Measurements from ENCODE around the gene PLCE1. TPM values are rescaled to one million over a fixed set of nuclear protein-coding genes. Genes with fewer than 3 reads are reported as not detected.

Gene PLCE1
- total RNA-seq, 1 donor from 2014 or later = 3.6 TPM

- DNase-seq = no peak
Observed at GRCh38 chr10:94025806-94026205, 32.1 kb downstream of the PLCE1 start.

- no peak for DNase-seq
Observed at GRCh38 chr10:94027197-94027596, 33.5 kb downstream of the PLCE1 start.

GRCh38 chr10:94029955-94030354, 36.2 kb downstream of the PLCE1 start:
- no peak for DNase-seq

GRCh38 chr10:94035982-94036765, 42.4 kb downstream of the PLCE1 start:
- no peak for DNase-seq

- no peak for DNase-seq
Observed at GRCh38 chr10:94036766-94037033, 43.0 kb downstream of the PLCE1 start.

GRCh38 chr10:94037286-94037685, 43.6 kb downstream of the PLCE1 start:
- DNase-seq = no peak

GRCh38 chr10:94038024-94038423, 44.3 kb downstream of the PLCE1 start:
- no peak for DNase-seq

- no peak for DNase-seq
Observed at GRCh38 chr10:94041206-94041605, 47.5 kb downstream of the PLCE1 start.

GRCh38 chr10:94042001-94042833, 48.5 kb downstream of the PLCE1 start:
- DNase-seq = no peak

- no peak for DNase-seq
Observed at GRCh38 chr10:94042834-94043175, 49.1 kb downstream of the PLCE1 start.

Other genes with a start within 250 kb of the PLCE1 start
- not detected in 2 replicates for gene LGI1, start 236.0 kb upstream of the PLCE1 start, total RNA-seq
- 4.6 and 5.3 TPM in 2 replicates for gene SLC35G1, start 100.0 kb upstream of the PLCE1 start, total RNA-seq

All from dermis blood vessel endothelial cell (primary cell).